Testis (tissue), 2 donors: ENCODE results near the gene UPK3BL2.
"Not testable (repeated sequence)": the region's sequence is repeated elsewhere in the genome, so short reads cannot be mapped to it uniquely, and the experiment has no call there.

ENCODE experiments used
- POLR2A ChIP-seq: fragments of 450-650 bp; IDR thresholded peaks from one replicate; pipeline ENCODE4 v1.6.1; 2017; ENCODE audit warnings: antibody characterized with exemption, mild to moderate bottlenecking, moderate library complexity
- TF ChIP-seq, protein P1 (sequence below), 3 experiments: fragments of 450-650 bp in 2 of 3; fragments of 200-600 bp in 1 of 3; sonication (generic) in 1 of 3; IDR thresholded peaks; one replicate each; pipeline ENCODE4 v1.5.1; 2016 to 2019; ENCODE audit warnings: antibody characterized with exemption in 3 of 3, mild to moderate bottlenecking in 2 of 3, moderate library complexity in 1 of 3

DNA sequence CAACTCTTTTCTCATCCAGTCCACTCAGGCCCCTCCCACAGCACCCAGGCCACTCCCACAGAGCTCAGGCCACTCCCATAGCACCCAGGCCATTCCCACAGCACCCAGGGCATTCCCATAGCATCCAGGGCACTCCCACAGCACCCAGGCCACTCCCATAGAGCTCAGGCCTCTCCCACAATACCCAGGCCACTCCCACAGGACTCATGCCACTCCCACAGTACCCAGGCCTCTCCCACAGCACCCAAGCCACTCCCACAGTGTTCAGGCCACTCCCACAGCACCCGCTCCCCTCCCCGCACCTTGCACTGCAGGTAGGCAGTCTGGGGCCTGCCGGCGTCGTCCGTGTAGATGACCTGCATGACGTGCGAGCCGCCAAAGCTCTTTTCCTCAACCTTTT lies 46.4 kb upstream of the UPK3BL2 start:
- TF ChIP-seq POLR2A, result not testable (repeated sequence)
- TF ChIP-seq, protein P1, sequence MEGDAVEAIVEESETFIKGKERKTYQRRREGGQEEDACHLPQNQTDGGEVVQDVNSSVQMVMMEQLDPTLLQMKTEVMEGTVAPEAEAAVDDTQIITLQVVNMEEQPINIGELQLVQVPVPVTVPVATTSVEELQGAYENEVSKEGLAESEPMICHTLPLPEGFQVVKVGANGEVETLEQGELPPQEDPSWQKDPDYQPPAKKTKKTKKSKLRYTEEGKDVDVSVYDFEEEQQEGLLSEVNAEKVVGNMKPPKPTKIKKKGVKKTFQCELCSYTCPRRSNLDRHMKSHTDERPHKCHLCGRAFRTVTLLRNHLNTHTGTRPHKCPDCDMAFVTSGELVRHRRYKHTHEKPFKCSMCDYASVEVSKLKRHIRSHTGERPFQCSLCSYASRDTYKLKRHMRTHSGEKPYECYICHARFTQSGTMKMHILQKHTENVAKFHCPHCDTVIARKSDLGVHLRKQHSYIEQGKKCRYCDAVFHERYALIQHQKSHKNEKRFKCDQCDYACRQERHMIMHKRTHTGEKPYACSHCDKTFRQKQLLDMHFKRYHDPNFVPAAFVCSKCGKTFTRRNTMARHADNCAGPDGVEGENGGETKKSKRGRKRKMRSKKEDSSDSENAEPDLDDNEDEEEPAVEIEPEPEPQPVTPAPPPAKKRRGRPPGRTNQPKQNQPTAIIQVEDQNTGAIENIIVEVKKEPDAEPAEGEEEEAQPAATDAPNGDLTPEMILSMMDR (IDR thresholded peaks at IDR 0.05), result not testable (repeated sequence)
